NOMO-1 treated with dmso at 0.1 percent for 144 hours (cell line): ENCODE measurements around the gene RDX.
"Not testable (repeated sequence)": the region's sequence is repeated elsewhere in the genome, so short reads cannot be mapped to it uniquely, and the experiment has no call there.

ENCODE experiments used
- DNase-seq: peaks from one replicate; lab custom pipeline; 2025; ENCODE audit not compliant: unreplicated experiment; lab: John Stamatoyannopoulos, UW

The RDX gene

DNA sequence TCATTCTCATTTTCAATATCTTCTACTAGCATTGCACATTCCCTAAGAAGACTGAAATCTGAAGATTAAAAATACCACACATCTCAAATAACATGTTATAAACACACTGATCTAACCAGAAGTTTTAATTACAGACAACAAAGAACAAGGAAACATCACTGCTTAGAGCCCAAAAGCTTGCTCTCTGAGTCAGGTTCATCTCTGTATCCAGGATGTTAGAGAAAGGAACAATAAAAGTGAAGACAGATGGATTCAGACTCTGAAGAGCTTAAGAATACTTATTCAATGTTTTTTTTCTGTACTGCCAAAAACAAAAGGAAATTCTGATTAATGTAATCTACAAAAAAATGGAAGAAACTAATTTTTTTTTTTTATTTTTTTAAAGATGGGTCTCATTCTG is 16.5 kb downstream of the RDX start:
- DNase-seq = no peak

DNA sequence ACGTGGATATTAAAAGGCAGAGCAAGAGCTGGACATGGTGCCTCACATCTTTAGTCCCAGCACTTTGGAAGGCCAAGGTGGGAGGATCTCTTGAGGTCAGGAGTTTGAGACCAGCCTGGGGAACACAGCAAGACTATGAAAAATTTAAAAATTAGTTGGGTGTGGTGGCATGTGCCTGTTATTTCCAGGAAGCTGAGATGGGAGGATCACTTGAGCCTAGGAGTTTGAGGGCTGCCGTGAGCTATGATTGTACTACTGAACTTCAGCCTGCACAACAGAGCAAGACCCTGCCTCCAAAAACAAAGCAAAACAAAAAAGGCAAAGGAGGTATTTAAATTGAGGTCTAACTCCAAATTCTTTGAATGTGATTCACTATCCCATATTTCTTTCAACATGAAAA is 23.5 kb downstream of the RDX start:
- DNase-seq = no peak

DNA sequence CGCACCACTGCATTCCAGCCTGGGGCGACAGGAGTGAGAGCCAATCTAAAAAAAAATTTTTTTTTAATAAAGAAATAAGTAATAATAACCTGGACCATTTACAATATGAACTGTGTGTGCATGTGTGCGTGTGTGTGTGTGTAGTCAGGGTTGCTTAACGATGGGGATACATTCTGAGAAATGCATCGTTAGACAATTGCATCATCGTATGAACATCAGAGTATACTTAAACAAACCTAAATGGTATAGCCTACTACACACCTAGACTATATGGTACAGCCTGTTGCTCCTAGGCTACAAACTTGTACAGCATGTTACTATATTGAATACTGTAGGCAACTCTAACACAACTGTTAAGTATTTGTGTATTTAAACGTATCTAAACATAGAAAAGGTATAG is 26.4 kb downstream of the RDX start:
- DNase-seq = no peak

DNA sequence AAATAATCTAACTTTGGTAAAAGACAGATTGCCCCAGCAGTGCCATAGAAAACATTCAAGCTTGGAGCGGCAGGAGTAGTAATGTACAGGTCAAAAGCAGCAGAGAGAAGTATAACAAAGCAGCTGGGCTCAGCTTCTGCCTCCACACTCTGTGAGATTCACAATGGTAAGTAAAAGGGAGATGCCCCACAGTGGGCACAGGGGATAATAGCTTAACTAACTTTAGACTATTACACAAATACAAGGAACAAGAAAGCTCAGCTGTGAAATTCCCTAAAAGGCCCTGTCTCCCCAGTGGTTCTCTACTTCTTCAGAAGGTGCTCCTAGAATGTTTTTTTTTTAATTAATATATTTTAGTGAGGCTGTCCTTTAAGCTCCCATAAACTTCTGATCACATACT is 28.0 kb downstream of the RDX start:
- DNase-seq = no peak

DNA sequence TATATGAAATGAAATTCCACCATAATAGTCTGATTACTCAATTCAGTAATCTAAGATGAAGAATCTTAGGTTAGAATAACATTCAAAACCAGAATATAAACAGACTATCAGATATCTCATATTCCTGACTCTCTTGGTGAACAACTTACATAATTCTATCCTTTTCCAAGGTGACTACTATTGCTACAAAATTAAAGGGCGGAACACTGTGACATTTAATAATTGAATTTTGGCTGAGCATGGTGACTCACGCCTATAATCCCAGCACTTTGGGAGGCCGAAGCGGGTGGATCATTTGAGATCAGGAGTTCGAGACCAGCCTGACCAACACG is 34.4 kb downstream of the RDX start:
- DNase-seq = no peak

DNA sequence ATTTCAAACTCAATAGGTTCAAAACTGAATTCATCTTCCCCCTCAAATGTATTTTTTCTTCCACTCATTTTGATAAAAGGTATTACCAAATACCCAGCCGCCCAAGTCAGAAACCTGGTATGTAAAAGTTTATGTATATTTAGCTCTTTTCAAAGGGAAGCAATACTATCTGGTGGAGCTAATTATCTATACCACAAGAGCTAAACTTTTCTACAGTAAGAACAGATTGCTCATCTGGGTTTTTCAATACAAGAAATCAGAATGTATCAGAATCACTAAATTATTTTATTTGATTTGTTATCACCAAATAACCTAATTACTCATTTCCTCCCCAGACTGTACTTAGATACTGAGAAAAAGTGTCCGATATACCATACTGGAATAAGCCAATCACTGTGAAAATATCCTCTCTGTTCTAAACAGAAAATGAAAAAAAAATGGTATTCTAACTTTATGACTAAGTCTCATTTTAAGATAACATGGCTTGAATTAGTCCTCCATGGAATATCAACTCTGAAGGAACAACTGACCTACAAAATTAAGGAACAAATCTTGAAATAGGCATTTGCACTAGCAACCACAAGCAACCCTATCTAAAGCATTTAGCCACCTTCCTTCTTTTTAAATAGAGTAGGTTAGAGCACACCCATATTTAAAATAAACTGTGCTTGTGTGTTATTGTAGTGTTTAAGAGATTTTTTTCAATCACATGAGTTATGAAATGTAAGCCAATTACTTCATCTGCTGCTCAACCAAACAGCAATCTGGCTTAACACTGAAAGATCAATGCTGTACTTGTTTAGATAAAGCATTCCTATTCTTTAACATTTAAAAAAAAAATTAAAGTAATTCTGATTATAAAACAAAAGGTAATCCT is 35.0 kb downstream of the RDX start:
- no peak for DNase-seq

DNA sequence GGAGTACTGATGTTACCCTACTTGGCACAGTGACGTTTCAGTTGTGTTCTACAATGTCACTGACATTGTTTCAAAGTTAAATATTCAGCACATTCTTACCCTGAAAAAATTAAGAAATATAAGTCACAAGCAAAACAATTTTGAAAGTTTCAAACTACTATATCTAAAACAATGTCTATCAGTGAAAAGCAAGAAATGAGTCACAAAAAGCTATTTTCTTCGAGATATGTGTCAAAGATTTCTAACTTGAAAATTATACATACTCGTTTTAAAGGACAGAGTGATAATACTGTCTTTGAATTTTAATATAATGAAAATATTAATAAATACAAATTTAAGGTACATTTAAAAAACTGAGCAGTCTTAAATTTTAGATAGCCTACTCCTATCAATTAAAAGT is 42.9 kb downstream of the RDX start:
- DNase-seq = no peak

DNA sequence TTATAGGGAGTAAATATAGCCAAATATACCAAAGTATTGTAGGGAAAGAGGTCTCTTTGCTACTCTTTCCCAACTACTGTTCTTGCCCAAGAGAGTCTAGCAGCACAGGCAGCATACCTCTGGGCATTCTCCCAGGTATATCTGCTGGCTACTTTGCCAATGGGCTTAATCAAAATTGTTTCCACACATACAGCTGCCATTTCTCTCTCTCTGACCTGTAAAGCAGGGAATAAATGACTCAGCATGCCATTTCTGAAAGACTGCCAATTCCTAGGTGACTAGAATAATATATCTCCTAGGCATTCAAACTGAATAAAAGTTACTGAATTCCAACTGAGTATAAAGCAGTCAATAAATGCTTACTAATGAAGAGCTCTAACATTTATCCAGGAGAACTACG is 44.6 kb downstream of the RDX start:
- DNase-seq = no peak

DNA sequence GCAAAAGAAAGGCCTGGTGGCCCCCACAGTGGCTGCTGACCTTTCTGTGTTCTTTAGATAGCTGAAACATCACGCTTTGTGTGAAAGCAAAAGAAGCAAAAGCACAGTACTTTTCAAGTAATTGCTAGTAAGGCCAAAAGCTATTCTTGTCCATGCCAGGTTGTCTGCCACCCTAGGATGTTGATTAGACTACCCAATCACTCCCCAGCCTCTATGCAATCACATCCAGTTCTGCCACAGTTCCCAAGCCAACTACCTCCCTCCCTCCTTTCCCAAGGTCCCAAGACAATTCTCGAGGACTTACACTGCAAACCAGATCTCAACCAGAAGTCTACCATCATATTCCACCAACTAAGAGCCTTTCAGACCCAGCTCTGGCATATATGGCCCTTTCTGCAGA is 46.2 kb downstream of the RDX start:
- no peak for DNase-seq

DNA sequence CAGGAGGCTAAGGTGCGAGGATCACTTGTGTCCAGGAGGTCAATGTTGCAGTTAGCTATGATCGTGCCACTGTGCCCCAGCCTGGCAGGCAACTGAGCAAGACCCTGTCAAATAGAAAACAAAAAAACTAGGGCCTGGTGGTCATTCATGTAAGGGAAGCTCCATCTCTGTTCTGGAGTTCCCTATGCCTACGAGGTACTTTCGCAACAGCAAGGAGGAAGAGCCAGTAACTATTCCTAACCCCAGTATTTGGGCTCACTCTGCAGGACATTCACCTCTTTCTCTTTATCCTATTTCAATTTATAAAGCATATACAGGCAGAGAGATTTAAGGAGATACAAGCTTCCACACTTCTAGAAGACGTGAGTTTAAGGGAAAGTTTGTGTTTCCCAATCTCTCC is 46.6 kb downstream of the RDX start:
- no peak for DNase-seq

DNA sequence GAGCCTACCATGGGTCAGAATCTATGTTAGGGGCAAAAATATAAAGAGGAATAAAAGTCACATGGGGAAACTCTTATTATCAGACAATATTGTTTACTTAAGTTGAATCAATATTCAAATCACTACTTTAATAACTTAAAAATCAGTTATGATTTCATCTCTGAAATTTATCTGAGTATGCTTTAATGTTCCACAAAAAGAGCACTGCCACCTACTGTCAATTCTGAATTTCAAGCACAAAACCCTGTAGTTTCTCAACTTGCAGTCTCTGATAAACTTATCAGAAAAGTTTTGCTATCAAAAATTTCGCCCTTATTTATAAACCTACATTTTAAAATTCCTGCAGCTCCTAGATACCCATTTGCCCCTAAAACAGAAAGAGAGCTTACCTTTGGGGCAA is 47.3 kb downstream of the RDX start:
- no peak for DNase-seq

DNA sequence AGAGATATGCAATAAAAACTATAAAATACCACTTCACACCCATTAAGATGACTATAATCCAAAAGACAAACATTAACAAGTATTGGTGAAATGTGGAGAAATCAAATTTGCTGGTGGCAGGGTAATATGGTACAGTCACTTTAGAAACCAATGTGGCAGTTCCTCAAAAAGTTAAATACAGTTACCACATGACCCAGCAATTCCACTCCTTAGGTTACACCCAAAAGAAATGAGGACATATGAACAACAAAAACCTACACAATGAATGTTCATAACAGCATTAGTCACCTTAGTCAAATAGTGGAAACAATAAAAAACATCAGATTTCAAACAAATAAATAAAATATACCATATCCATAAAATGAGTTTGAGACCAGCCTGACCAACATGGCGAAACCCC is 52.6 kb downstream of the RDX start:
- no peak for DNase-seq

DNA sequence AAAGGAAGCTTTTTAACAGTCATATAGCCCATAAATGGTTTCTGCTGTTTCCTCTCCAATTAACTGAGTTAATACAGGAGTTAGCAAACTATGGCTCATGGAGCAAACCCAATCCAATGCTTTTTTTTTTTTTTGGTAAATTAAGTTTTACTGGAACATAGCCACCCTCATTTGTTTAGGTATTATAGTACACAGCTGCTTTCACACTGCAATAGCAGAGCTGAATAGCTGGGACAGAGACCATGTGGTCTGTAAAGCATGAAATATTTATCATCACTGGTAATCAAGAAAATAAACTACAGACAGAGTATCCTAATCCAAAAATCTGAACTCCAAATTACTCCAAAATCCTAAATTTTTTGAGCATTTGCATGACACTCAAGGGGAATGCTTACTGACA is 53.7 kb downstream of the RDX start:
- DNase-seq = no peak

DNA sequence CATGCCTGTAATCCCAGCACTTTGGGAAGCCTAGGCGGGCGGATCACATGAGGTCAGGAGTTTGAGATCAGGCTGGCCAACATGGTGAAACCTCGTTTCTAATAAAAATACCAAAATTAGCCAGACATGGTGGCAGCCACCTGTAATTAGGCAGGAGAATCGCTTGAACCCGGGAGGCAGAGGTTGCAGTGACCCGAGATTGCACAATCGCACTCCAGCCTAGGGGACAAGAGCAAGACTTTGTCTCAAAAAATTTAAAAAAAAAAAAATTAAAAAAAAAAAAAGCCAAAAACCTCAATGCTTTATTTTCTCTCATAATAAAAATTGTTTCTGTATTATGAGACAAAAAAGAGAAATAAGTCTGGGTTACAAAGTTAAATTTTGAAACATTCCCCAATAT is 54.2 kb downstream of the RDX start:
- DNase-seq = no peak

DNA sequence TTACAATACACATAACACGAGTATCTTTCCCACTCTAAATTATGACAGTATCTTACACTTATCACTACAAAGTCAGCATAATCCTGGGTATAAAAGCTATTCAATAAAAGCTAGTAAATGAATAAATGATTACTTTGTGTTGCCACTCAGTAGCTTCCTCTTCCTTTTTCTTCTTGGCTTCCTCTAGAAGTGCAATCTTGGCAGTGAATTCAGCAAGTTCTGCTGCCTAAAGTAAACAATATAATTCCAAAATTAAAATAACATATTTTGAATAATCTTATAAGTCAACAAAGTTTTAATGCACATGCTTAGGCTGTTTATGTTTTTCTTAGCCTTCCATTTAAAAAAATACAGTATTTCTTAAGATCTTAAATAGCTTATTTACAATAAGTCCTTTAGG is 60.4 kb downstream of the RDX start:
- no peak for DNase-seq

DNA sequence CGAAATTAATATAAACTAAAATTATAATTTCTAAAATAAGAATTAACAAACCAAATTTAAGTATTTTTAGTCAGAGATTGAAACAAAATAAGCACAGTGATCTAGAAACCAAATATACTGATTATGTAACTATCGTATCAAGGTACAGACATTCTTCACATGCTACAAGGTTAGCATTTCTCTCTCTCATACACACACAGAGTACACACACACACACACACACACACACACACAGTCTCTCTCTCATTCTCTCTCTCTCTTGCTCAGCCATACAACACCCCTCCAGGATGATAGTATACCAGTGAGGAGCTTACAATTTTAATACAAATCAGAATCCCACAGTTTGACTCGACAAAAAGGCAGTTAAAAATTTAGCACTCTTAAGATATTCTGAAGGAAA is 66.0 kb downstream of the RDX start:
- no peak for DNase-seq

DNA sequence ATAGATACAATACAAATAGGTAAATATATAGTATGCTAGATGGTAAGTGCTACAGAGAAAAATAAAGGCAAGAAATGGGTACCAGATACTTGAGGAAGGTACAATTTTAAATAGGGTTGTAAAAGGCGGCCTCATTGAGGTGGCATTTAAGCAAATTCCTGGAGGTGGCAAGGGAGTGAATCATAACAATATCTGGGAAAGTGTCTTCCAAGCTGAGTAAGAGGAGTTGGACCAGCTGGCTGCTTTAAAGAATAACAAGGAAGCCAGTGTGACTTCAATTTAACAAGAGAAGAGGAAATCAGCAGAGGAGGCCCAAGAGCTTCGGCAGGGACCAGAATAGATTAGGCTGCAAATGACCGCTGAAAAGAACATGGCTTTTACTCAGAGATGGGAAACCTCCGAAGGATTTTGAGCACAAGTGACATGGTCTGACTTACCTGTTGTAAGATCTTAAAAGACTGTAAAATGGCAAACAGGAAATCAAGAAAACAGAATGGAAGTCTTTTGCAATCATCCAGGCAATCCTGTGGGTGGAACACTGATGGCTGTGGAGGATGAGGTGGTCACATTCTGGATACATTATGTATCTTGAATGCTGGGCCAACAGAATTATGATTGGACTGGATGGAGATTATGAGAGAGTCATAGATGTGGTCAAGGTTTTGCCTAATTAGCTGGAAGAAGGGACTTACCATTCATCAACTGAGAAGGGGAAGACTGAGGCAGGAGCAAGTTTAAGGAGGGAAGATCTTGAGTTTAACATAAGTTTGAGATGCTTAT is 77.2 kb downstream of the RDX start:
- no peak for DNase-seq

DNA sequence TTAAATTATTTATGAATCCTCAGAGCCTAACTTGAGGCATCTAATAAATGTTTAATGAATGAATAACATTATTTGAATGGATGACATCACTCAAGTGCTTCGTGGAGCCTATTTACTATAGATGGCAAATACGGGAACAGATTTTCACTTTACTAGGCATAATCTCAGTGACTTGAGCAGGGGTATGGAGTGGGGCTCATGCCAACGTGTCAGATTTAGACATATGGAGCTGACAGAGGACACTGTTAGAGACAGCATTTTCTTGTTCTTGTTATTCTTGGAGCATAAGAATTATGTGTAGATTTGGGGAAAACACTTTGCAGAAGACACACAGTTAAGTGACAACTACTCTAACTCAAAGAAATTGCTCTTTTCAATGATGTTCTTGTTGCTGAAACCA is 78.5 kb downstream of the RDX start:
- no peak for DNase-seq

DNA sequence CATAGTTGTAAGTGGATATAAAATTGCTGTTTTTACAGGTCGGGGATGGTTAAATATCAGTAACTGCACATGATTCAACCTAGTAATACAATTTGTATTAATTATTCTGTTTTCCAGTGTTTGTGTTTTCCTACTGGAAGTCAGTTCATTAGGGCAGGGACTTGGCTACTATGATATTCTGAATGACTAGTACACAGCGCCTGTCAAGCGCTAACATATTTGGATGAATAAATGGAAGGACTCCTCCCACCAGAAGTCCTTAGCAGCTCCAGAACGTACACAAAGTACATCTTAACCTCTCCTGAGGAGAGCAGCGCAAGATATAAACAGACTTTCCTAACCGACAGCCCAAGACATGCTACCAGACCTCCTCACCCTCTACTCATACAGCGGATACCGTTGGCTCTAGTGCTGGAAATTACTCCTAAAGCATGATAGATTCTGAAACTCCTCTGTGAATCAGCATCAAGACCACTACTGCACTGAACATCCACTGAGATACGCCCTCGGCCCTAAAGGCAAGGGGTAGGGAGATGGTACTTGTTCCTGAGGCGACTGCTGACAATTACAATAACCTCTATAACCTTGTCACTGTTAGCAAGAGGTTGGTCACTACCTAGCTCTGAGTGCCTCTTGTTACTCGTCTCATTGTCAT is 79.1 kb downstream of the RDX start:
- DNase-seq = no peak

DNA sequence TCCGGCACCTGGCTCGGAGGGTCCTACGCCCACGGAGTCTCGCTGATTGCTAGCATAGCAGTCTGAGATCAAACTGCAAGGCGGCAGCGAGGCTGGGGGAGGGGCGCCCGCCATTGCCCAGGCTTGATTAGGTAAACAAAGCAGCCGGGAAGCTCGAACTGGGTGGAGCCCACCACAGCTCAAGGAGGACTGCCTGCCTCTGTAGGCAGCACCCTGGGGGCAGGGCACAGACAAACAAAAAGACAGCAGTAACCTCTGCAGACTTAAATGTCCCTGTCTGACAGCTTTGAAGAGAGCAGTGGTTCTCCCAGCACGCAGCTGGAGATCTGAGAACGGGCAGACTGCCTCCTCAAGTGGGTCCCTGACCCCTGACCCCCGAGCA is 87.1 kb downstream of the RDX start:
- DNase-seq = not testable (repeated sequence)

DNA sequence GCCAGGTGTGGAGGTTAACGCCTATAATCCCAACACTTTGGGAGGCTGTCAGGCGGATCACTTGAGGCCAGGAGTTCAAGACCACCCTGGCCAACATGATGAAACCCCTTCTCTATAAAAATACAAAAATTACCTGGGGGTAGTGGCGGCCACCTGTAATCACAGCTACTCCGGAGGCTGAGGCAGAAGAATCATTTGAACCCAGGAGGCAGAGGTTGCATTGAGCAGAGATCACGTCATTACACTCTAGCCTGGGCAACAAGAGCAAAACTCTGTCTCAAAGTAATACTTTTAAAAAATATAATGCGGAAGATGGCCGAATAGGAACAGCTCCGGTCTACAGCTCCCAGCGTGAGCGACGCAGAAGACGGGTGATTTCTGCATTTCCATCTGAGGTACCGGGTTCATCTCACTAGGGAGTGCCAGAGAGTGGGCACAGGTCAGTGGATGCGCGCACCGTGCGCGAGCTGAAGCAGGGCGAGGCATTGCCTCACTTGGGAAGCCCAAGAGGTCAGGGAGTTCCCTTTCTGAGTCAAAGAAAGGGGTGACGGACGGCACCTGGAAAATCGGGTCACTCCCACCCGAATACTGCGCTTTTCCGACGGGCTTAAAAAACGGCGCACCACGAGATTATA is 87.6 kb downstream of the RDX start:
- not testable (repeated sequence) for DNase-seq

DNA sequence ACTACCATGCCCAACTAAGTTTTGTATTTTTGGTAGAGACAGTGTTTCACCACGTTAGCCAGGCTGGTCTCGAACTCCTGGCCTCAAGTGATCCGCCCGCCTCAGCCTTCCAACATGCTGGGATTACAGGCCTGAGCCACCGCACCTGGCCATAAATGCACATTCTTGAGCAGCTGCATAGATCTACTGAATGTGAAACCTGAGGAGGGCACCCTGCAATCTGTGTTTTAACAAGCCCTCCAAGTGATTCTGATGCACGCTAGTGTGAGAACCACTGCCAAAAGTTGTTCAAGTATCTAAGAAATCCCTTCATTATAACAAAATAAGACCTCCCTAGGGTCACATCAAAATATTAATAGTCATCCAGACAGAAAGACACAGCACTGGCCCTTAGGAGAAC is 89.3 kb downstream of the RDX start:
- no peak for DNase-seq
